ENCODE data around the gene RPL18. TPM values are rescaled to one million over a fixed set of nuclear protein-coding genes. Genes with fewer than 3 reads are reported as not detected.

RPL18 gene
- total RNA-seq, 6 donors from 2014 or later: 950 to 1,930 (median 1,443) TPM

DNA sequence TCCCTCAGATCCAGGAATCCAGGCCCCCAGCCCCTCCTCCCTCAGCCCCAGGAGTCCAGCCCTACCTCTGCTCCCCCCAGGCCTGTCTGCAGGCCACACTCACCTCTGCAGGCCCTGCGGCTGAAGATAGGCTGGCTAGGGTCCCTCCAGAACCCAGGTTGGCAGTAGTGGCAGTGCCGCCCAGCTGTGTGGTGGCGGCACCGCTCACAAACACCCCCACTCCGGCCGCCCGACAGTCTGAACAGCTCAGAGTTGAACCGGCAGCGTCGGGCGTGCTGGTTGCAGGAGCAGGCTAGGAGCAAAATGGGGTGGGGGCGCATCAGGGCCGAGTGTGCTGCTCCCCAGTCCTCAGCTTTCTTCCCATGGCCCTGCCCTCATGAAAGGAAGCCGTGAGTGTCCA lies 45.5 kb upstream of the RPL18 start:
- Histone ChIP-seq H3K4me3 (no peak overlapping the region), H3K36me3 (no peaks in the 10 kb centered on the region), H3K4me1 (peaks cover 7 to 15% (median 12%) of the 10 kb centered on the region in 4 donors), H3K9me3 (no peaks in the 10 kb centered on the region), H3K27ac (no peak overlapping the region), H3K27me3 (no peaks in the 10 kb centered on the region)
- TF ChIP-seq, protein P1, sequence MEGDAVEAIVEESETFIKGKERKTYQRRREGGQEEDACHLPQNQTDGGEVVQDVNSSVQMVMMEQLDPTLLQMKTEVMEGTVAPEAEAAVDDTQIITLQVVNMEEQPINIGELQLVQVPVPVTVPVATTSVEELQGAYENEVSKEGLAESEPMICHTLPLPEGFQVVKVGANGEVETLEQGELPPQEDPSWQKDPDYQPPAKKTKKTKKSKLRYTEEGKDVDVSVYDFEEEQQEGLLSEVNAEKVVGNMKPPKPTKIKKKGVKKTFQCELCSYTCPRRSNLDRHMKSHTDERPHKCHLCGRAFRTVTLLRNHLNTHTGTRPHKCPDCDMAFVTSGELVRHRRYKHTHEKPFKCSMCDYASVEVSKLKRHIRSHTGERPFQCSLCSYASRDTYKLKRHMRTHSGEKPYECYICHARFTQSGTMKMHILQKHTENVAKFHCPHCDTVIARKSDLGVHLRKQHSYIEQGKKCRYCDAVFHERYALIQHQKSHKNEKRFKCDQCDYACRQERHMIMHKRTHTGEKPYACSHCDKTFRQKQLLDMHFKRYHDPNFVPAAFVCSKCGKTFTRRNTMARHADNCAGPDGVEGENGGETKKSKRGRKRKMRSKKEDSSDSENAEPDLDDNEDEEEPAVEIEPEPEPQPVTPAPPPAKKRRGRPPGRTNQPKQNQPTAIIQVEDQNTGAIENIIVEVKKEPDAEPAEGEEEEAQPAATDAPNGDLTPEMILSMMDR (IDR thresholded peaks at IDR 0.05): no peak
- no peak for TF ChIP-seq POLR2AphosphoS5 (IDR thresholded peaks at IDR 0.05)
- no peak for TF ChIP-seq POLR2A (IDR thresholded peaks at IDR 0.05)
- no peak for TF ChIP-seq EP300 (IDR thresholded peaks at IDR 0.05)
- ATAC-seq (ENCODE audit: low FRiP score in 2 of 2): no peak
- 86 to 93% methylated on average over 3 to 9 of the region's 14 CpGs for WGBS, 2 donors
- DNase-seq: peak in 1 of 2 donors; percentile 66

DNA sequence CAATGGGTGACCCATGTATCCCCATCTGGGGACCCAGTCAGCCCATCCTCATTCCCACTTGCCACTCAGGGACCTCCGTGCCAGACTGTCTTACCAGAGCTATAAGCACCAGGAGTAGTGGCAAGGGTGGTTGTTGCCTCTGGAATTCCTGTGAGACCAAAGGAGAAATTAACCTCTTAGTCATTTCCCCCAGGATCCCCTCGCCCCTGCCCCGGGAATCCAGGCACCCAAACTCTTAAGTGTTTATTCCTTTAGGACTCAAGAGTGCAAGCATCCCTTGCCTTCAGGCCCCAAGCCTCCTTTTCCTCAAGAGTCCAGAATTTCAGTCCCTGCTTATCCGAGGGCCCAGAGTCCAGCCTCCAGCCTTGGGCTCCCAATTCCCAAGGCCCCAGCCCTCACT lies 44.7 kb upstream of the RPL18 start:
- TF ChIP-seq POLR2AphosphoS5 (IDR thresholded peaks at IDR 0.05) (no peak), POLR2A (IDR thresholded peaks at IDR 0.05) (no peak), EP300 (IDR thresholded peaks at IDR 0.05) (no peak)
- TF ChIP-seq, protein P1 (IDR thresholded peaks at IDR 0.05): no peak
- Histone ChIP-seq H3K4me1 (peaks cover 7 to 15% (median 12%) of the 10 kb centered on the region in 4 donors), H3K27me3 (no peaks in the 10 kb centered on the region), H3K4me3 (no peak overlapping the region), H3K9me3 (no peaks in the 10 kb centered on the region), H3K36me3 (no peaks in the 10 kb centered on the region), H3K27ac (no peak overlapping the region)
- ATAC-seq (ENCODE audit: low FRiP score in 2 of 2) (no peak), DNase-seq (no peak)
- WGBS, 2 donors: 92 to 100% methylated on average over 1 to 4 of the region's 4 CpGs

DNA sequence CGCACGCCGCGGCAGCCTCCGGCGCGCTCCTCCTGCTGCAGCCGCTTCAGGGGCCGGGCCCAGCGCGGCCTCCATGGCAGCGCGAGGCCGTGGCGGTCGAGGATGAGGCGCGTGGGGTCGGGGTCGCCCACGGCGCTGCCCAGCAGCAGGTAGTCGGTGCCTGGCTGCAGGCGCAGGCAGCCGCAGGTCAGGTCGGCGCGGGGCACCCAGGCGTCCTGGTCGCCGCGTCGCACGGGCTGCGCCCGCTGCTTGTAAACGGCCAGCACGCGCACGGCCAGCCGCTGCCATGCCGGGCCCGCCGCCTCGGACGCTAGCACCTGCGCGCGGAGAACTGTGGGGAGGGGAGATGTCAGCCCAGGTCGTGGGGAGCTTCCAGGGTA lies 42.7 kb upstream of the RPL18 start:
- Histone ChIP-seq H3K27ac (peak overlapping the region in 1 of 4 donors; percentile 80), H3K4me1 (peaks cover 7 to 15% (median 12%) of the 10 kb centered on the region in 4 donors), H3K4me3 (no peak overlapping the region), H3K9me3 (no peaks in the 10 kb centered on the region), H3K36me3 (no peaks in the 10 kb centered on the region), H3K27me3 (no peaks in the 10 kb centered on the region)
- DNase-seq (peak in 1 of 2 donors; percentile 86), ATAC-seq (ENCODE audit: low FRiP score in 2 of 2) (no peak)
- WGBS, 2 donors: 96% methylated on average over 38 to 46 of the region's 50 CpGs
- no peak for TF ChIP-seq POLR2A (IDR thresholded peaks at IDR 0.05)
- TF ChIP-seq POLR2AphosphoS5 (IDR thresholded peaks at IDR 0.05): no peak
- TF ChIP-seq, protein P1 (IDR thresholded peaks at IDR 0.05): no peak
- TF ChIP-seq EP300 (IDR thresholded peaks at IDR 0.05): no peak

DNA sequence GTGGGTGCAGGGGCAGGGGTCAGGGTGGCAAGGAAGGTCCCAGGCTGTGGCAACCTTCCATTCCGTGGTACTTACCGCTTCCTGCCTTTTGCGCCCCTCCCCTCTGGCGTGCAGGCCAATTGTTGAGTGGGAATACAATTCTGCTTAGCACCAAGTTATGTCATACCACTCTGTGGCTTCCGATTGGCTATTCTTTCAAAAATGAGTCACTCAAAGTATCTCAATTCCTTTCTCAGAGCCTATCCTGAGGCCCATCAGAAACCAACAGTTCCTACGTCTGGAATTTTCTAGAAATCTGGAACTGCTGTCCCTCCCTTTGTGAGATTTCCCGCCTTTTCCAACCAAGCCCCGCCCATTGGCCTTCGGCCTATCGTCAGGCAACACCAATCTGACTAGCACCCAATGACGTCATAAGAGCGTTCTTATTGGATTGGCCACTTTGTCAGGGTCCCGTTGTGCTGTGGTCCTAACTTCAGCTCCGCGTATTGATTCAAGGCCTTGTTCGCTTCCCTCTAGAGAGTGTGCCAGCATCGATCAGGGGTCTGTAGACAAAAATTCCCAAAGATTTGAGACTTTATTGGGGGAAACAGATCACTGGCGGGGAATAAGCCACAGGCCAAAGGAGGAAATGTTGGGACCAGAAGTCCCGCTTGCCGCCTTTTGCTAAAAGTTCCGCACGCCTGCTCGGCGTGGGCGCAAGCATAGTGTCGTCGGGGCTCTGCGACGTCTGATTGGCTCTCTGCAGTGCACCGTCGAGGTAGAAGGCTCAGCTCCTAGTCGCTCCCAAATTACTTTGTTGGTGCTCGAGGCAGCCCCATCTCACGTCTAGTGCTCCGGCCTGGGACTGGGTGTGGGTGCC lies 42.1 kb upstream of the RPL18 start:
- DNase-seq: peak in 1 of 2 donors; percentile 85
- 43 to 60% methylated on average over 33 to 35 of the region's 35 CpGs for WGBS, 2 donors
- H3K4me1 ChIP-seq: peaks cover 7 to 15% (median 12%) of the 10 kb centered on the region in 4 donors
- no peaks in the 10 kb centered on the region for H3K36me3 ChIP-seq
- peak overlapping the region in 1 of 4 donors; percentile 13 for H3K4me3 ChIP-seq
- H3K27ac ChIP-seq: peak overlapping the region; percentile 50 to 80 (median 68)
- H3K9me3 ChIP-seq: no peaks in the 10 kb centered on the region
- no peaks in the 10 kb centered on the region for H3K27me3 ChIP-seq
- peak; percentile 92 for ATAC-seq (ENCODE audit: low FRiP score in 2 of 2)
- TF ChIP-seq POLR2A (IDR thresholded peaks at IDR 0.05): no peak
- peak; percentile 5 to 18 for TF ChIP-seq POLR2AphosphoS5 (IDR thresholded peaks at IDR 0.05)

DNA sequence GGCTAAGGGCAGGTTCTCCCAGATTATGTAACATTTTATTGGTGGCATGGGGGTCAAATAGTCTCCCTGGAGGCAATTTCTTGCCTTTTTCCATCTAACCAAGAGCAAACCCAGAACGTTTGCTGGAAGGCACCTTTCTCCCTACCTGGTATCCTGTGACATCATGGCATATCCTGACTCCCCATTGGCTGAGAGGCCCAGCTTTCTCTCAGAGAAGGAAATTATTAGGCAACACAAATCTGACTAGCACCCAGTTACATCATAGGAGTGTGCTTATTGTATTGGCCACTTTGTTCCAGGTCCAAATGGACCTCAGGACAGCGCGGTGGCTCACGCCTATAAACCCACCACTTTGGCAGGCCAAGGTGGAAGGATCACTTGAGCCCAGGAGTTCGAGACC lies 40.8 kb upstream of the RPL18 start:
- WGBS, 2 donors: 58 to 63% methylated on average over 5 of the region's 5 CpGs
- H3K36me3 ChIP-seq: no peaks in the 10 kb centered on the region
- H3K9me3 ChIP-seq: no peaks in the 10 kb centered on the region
- peak in 1 of 2 donors; percentile 74 for DNase-seq
- peaks cover 7 to 15% (median 12%) of the 10 kb centered on the region in 4 donors for H3K4me1 ChIP-seq
- no peak overlapping the region for H3K4me3 ChIP-seq
- H3K27ac ChIP-seq: no peak overlapping the region
- ATAC-seq (ENCODE audit: low FRiP score in 2 of 2): peak; percentile 44 to 75
- H3K27me3 ChIP-seq: no peaks in the 10 kb centered on the region
- TF ChIP-seq EP300 (IDR thresholded peaks at IDR 0.05) (no peak), POLR2AphosphoS5 (IDR thresholded peaks at IDR 0.05) (no peak), POLR2A (IDR thresholded peaks at IDR 0.05) (no peak)
- TF ChIP-seq, protein P1 (IDR thresholded peaks at IDR 0.05): no peak
